Rectal smooth muscle tissue (tissue), 1 donor: ENCODE results near the gene TTLL7.

ENCODE experiments used
- H3K27ac ChIP-seq: one replicate; pipeline ENCODE4 v1.7.0; 2013; ENCODE audit warnings: low read depth, low read length, inconsistent platforms
- H3K27me3 ChIP-seq: one replicate; pipeline ENCODE4 v1.7.0; 2013; ENCODE audit warnings: low read length; ENCODE audit not compliant: control insufficient read depth, insufficient read depth
- H3K36me3 ChIP-seq: one replicate; pipeline ENCODE4 v1.7.0; 2013; ENCODE audit warnings: low read length; ENCODE audit not compliant: control insufficient read depth, insufficient read depth
- H3K4me1 ChIP-seq: one replicate; pipeline ENCODE4 v1.7.0; 2013; ENCODE audit warnings: low read length; ENCODE audit not compliant: control insufficient read depth, insufficient read depth
- H3K4me3 ChIP-seq: one replicate; pipeline ENCODE4 v1.7.0; 2013; ENCODE audit warnings: low read length
- H3K9ac ChIP-seq: one replicate; pipeline ENCODE4 v1.7.0; 2013; ENCODE audit warnings: low read length

The TTLL7 gene

DNA sequence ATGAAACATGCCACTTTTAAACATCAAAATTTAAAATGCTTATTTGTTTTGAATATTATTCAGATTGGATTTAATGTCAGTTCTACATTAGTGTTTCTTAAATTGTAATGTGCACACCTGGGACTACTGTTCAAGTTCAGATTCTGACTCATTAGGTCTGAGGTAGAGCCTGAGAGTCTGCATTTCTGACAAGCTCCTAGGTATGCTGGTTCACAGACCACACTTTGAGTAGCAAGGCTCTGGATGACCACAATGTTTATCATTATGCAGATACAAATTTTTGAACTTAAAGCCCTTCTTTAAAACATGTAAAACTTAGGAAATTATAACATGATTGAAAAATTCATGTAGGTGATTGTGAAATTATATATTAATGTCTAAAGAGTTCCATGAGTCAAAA is 40.2 kb downstream of the TTLL7 start:
- H3K4me1 ChIP-seq: peaks cover 5% of the 10 kb centered on the region
- H3K27ac ChIP-seq: no peak overlapping the region
- H3K4me3 ChIP-seq: no peak overlapping the region
- H3K9ac ChIP-seq: no peak overlapping the region
- H3K27me3 ChIP-seq: no peaks in the 10 kb centered on the region
- H3K36me3 ChIP-seq: no peaks in the 10 kb centered on the region

DNA sequence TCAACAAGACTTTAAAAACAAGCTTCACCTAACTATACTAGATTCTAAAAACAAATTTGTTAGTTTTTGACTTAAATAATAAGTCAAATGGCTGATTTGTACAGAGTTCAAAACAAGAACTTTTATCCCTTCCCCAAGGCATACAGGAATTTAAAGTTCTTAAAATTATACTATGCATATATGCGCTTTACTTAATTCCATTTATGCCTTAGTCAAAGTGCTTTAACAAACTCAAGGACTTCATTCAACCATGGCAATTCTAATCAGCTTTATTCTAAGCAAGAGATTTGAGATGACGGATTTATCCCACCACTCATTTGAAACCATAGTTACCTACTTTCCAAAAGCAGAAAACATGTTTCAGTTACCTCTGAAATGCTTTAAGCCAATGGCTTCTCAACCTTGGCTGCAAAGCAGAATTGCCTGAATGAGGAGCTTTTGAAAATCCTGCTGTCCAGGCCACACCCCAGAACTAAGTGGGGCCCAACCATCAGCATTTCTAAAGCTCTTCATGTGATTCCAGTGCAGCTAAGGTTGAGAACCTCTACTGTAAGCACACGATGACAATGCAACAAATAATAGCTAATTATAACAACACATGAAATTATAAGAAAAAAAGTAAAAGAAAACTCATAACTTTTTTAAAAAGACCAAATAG is 44.6 kb downstream of the TTLL7 start:
- no peak overlapping the region for H3K27ac ChIP-seq
- H3K9ac ChIP-seq: no peak overlapping the region
- H3K27me3 ChIP-seq: no peaks in the 10 kb centered on the region
- no peak overlapping the region for H3K4me3 ChIP-seq
- no peaks in the 10 kb centered on the region for H3K36me3 ChIP-seq
- no peaks in the 10 kb centered on the region for H3K4me1 ChIP-seq

- no peak overlapping the region for H3K9ac ChIP-seq
- no peaks in the 10 kb centered on the region for H3K27me3 ChIP-seq
- no peaks in the 10 kb centered on the region for H3K4me1 ChIP-seq
- no peak overlapping the region for H3K27ac ChIP-seq
- no peaks in the 10 kb centered on the region for H3K36me3 ChIP-seq
- H3K4me3 ChIP-seq: no peak overlapping the region
Measured at GRCh38 chr1:83950106-83950661, 48.7 kb downstream of the TTLL7 start.

DNA sequence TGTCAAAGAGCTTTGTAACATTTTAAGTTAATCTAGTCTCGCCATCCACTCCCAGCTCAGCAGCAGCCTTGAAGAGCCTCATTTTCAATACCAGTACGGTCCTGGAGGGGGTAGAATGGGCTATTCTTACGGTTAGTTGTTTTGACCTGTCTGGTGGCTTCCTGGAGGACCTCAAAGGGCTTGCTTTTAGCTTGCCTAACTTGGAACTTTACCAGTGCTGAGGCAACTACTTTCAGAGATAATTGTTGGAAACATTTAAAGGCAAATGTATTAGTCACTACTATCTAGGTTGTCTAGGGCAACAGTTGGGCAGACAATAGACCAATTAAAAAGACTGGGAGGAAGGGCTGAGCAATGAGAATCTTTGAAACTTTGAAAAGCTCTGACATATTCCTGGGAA is 56.0 kb downstream of the TTLL7 start:
- Histone ChIP-seq H3K4me3 (no peak overlapping the region), H3K27ac (no peak overlapping the region), H3K9ac (no peak overlapping the region), H3K27me3 (no peaks in the 10 kb centered on the region), H3K4me1 (no peaks in the 10 kb centered on the region), H3K36me3 (no peaks in the 10 kb centered on the region)

DNA sequence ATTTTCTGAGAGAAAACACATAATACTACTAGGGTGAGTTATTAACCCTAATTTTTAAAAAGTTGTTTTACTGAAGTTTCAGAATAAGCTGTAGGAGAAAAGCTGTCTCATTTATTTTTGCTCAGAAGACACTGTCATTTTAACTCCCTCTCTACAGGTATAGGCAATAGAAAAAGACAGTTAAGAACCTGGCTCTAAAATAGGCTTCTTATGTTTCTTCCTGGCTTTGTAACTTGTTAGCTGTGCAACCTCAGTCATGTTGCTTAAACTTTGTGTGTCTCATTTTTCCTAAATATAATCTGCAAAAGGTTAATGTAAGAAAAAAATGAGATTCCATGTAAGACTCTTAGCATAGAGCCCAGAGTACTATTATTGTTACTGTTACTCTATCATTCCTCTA is 64.4 kb downstream of the TTLL7 start:
- Histone ChIP-seq H3K36me3 (no peaks in the 10 kb centered on the region), H3K4me1 (no peaks in the 10 kb centered on the region), H3K9ac (no peak overlapping the region), H3K4me3 (no peak overlapping the region), H3K27me3 (no peaks in the 10 kb centered on the region), H3K27ac (no peak overlapping the region)

- Histone ChIP-seq H3K4me1 (no peaks in the 10 kb centered on the region), H3K36me3 (no peaks in the 10 kb centered on the region), H3K27me3 (no peaks in the 10 kb centered on the region), H3K4me3 (no peak overlapping the region), H3K9ac (no peak overlapping the region), H3K27ac (no peak overlapping the region)
Measured at GRCh38 chr1:83932693-83933092, 66.2 kb downstream of the TTLL7 start.

DNA sequence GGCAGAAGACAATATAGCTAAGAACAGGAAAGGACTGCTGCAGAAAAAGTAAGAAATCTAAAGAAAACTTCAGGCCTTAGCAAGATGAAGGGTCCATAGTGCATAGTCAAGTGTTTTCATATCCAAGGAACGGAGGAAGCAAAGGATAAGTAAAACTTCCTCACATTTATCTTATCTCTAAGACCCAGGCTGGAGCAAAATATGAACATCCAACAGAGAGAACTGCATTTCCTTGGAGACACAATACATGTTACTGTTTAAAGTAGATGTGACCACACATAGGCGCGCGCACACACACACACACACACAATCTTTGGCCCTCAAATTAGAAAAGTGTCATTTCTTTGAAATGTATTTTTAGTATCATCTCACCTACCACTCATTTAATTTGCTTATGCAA is 66.7 kb downstream of the TTLL7 start:
- H3K27me3 ChIP-seq: no peaks in the 10 kb centered on the region
- H3K36me3 ChIP-seq: no peaks in the 10 kb centered on the region
- H3K4me1 ChIP-seq: no peaks in the 10 kb centered on the region
- H3K27ac ChIP-seq: no peak overlapping the region
- no peak overlapping the region for H3K4me3 ChIP-seq
- H3K9ac ChIP-seq: no peak overlapping the region

DNA sequence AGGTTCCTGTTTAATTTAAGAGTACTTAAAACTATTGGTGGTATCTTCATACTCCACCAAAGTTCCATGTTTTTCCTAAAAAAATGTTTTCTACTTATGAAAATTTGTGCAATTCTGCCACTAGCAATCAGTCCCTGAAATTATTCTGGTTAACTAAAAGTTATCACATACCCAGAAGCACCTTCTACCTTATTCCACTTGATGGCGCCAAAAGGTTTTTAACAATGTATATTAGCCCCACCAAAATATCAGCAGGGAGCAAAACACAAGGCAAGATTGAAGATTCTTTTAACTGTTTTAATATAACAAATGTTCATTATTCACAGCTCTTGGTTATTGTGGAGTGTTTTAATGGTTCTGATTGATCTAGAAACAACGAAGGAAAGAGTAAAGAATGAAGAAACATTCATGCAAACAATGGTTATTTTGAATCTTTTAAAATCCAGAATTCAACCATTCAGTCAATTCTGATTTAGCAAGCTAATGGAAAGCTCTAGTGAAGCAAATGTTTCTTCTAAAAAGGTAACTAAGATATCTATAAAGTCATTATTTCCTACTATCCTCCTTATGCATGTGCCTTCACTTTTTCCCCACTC is 67.2 kb downstream of the TTLL7 start:
- Histone ChIP-seq H3K27ac (no peak overlapping the region), H3K9ac (no peak overlapping the region), H3K27me3 (no peaks in the 10 kb centered on the region), H3K4me1 (no peaks in the 10 kb centered on the region), H3K36me3 (no peaks in the 10 kb centered on the region), H3K4me3 (no peak overlapping the region)

- H3K27me3 ChIP-seq: no peaks in the 10 kb centered on the region
- H3K36me3 ChIP-seq: peaks cover 5% of the 10 kb centered on the region
- no peak overlapping the region for H3K27ac ChIP-seq
- no peak overlapping the region for H3K4me3 ChIP-seq
- H3K9ac ChIP-seq: no peak overlapping the region
- H3K4me1 ChIP-seq: no peaks in the 10 kb centered on the region
Measured at GRCh38 chr1:83929184-83929583, 69.7 kb downstream of the TTLL7 start.

GRCh38 chr1:83928396-83928795 is 70.5 kb downstream of the TTLL7 start:
- H3K9ac ChIP-seq: no peak overlapping the region
- no peaks in the 10 kb centered on the region for H3K27me3 ChIP-seq
- H3K27ac ChIP-seq: no peak overlapping the region
- no peak overlapping the region for H3K4me3 ChIP-seq
- H3K36me3 ChIP-seq: peaks cover 5% of the 10 kb centered on the region
- no peaks in the 10 kb centered on the region for H3K4me1 ChIP-seq

- H3K27ac ChIP-seq: no peak overlapping the region
- no peaks in the 10 kb centered on the region for H3K27me3 ChIP-seq
- no peak overlapping the region for H3K4me3 ChIP-seq
- no peaks in the 10 kb centered on the region for H3K4me1 ChIP-seq
- H3K9ac ChIP-seq: no peak overlapping the region
- H3K36me3 ChIP-seq: peaks cover 5% of the 10 kb centered on the region
Measured at GRCh38 chr1:83927701-83928100, 71.2 kb downstream of the TTLL7 start.

DNA sequence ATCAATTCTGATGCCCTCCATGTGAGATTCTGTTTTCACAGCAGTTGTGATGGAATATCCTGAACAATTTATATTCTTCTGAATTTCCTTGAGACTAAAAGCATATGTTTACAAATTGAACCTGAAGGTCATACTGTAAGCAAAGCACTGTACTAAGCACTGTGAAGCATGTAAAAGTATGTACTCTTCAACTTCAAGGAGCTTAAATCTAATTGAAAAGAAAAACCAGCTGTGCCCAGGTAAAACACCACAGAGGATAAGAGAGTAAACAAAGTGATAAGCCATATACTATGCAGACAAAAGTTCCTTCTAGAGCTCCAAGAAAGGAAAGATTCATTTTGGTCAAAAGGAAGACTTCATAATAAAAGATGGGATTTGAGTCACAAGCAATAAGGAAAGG is 71.9 kb downstream of the TTLL7 start:
- H3K4me3 ChIP-seq: no peak overlapping the region
- no peaks in the 10 kb centered on the region for H3K4me1 ChIP-seq
- no peak overlapping the region for H3K27ac ChIP-seq
- peaks cover 5% of the 10 kb centered on the region for H3K36me3 ChIP-seq
- H3K9ac ChIP-seq: no peak overlapping the region
- H3K27me3 ChIP-seq: no peaks in the 10 kb centered on the region

DNA sequence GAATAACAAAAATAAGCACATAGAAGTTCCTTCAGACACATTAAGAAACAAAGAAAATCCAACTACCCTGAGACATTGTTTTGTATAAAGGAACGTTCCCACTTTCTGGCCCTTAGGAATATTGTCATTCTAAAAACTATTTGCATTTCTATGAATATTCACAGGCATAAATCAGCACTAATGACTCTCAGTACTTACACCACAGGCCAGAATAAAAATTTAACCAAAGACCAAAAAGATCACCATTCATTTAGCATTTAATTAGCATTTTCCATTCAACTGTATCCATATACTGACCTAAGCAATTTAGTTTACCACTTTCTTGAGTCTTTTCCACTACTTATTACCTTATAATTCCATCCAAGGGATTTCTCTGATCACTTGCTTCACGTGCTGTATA is 75.4 kb downstream of the TTLL7 start:
- no peak overlapping the region for H3K4me3 ChIP-seq
- H3K36me3 ChIP-seq: peaks cover 5% of the 10 kb centered on the region
- H3K27ac ChIP-seq: no peak overlapping the region
- H3K27me3 ChIP-seq: no peaks in the 10 kb centered on the region
- no peaks in the 10 kb centered on the region for H3K4me1 ChIP-seq
- H3K9ac ChIP-seq: no peak overlapping the region
